ENCODE measurements around the gene ZNF148.
A peak's percentile ranks its signal among the peaks of the same experiment; 100 is the strongest.
"Not testable (repeated sequence)": the region's sequence is repeated elsewhere in the genome, so short reads cannot be mapped to it uniquely, and the experiment has no call there.

The ZNF148 gene, protein sequence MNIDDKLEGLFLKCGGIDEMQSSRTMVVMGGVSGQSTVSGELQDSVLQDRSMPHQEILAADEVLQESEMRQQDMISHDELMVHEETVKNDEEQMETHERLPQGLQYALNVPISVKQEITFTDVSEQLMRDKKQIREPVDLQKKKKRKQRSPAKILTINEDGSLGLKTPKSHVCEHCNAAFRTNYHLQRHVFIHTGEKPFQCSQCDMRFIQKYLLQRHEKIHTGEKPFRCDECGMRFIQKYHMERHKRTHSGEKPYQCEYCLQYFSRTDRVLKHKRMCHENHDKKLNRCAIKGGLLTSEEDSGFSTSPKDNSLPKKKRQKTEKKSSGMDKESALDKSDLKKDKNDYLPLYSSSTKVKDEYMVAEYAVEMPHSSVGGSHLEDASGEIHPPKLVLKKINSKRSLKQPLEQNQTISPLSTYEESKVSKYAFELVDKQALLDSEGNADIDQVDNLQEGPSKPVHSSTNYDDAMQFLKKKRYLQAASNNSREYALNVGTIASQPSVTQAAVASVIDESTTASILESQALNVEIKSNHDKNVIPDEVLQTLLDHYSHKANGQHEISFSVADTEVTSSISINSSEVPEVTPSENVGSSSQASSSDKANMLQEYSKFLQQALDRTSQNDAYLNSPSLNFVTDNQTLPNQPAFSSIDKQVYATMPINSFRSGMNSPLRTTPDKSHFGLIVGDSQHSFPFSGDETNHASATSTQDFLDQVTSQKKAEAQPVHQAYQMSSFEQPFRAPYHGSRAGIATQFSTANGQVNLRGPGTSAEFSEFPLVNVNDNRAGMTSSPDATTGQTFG

DNA sequence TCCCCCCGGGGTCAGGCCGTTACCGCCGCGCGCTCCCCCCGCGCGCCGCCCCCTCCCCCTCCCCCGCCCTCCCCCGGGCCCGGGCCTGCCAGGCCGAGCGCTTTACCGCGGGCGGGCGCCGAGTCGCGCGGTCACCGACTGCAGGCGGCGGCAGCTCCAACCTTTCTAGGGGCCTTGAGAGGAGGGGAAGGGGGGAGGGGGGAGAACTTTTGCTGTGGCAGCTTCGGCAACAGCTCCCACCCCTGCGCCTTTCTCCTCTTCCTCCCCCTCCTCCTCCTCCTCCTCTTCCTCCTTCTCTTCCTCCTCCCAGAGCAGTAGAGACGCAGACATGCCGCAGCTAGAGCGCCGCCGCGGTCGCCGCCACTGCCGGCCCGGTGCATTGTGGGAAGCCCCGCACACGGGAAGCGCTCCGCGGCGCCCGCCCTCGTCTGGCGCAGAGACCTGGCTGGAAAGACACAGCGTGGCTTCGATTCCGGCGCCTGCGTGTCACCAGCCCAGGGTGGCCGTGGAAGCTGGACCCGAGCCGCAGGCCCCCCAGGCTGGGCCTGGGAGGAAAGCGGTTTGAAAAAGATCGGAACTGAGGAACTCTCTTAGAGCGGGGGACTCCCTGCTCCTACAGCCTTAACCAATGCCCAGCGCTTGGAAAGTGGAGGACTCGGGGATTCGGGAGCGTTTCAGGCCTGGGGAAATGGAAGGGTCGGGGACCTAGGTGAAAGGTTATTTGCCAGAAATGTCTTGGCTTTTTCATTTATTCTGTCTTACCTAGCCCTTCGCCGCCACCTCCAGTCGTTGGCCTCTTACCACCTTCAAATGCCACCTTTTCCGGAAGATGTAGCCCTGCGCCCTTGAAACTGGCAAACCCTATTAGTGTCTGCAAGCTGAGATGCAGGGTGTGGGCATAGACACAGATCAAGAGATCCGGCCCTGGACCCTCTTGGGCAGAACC lies at the start of gene ZNF148:
TSS of gene ZNF148 (minus strand) at position 330 of the 946 bp plus-strand sequence. CDS start 61,685 bp downstream, outside the sequence.
- DNase-seq (ENCODE audit: low read depth): peak; percentile 89

DNA sequence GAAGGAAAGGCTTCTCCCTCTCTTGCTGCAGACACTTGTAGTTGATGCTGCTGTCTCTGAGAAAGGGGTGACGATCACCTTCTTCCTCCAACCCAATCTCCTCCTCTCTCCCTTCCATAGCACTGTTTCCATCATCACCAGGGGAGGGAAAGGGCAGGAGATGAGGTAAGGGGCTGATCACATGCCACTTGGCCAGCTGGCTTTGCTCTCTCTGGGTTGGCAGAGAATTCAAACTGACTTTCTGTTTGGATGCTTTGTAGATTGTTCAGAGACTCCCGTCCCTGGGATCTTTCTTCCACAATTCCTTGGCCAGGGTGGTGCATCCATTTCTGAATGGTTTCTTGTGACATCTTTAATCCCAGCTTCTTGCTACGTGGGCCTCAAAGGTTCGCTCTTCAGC lies 43.2 kb upstream of the ZNF148 start:
- DNase-seq (ENCODE audit: low read depth): no peak

DNA sequence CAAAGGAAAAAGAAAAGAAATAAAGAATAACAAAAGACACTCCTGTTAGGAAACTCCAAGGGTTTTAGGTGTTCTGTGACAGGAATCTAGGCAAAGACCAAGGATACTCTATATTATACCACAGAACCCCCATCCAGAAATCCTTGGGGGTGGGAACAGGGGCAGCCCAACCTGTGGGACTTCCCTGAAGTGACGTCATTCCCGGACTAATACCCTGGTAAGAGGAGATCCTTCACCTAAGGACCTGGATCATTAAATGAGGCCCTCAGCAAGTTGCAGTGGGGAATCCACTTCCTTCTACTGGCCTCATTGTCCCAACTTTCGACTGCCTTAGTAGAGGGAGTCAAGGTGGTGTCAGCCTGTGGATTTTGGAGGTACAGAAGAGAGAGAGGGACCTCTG lies 41.1 kb upstream of the ZNF148 start:
- DNase-seq (ENCODE audit: low read depth): no peak

DNA sequence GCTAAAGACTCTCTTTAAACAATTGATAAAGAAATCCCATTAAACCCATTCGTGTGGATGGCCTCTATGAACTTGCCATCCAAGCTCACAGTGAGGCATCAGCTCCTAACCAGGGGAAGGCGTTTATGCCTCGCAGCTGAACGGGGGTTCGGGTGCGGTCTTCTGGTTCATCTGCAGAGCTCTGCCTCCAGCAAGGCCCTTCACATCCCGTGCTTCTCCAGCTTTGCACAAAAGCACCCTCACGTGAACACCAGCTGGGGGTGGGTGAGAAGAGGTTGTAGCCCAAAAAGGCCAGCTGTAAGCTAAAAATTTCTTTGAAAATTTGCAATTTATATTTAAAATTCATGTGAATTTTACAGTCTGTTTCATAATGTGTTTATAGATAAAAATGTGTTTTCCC lies 39.5 kb upstream of the ZNF148 start:
- no peak for DNase-seq (ENCODE audit: low read depth)

DNA sequence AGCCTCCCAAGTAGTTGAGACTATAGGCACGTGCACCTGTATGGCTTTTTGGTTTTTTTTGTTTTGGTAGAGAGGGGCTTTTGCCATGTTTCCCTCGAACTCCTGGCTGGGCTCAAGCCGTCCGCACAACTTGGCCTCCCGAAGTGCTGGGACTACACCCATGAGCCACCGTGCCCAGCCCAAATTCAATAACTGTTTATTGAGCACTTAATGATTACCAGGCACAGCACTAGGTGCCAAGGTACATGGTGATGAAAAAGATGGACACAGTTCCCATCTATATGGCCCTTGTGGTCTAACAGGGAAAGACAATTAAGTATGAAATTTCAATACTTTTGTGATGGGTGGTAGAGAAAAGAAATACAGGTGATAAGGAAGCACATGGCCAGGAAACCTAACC lies 35.8 kb upstream of the ZNF148 start:
- no peak for DNase-seq (ENCODE audit: low read depth)

DNA sequence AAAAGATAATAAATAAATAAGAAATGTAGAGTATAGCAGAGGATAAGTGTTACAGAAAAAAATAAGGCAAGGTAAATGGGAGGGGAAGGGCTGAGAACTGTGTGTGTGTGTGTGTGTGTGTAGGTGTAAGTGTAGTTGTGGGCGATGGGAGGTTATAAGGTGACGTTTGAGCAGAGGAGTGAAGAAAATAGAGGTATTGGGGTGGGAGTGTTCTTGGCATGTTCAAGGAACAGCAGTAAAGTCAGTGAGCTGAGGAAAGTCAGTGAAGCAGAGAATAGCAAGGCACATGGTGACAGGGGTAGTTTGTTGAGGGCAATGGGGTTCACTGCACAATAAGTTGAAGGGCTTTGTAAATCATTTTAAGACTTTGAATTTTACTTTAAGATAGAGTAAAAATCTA lies 30.9 kb upstream of the ZNF148 start:
- no peak for DNase-seq (ENCODE audit: low read depth)

DNA sequence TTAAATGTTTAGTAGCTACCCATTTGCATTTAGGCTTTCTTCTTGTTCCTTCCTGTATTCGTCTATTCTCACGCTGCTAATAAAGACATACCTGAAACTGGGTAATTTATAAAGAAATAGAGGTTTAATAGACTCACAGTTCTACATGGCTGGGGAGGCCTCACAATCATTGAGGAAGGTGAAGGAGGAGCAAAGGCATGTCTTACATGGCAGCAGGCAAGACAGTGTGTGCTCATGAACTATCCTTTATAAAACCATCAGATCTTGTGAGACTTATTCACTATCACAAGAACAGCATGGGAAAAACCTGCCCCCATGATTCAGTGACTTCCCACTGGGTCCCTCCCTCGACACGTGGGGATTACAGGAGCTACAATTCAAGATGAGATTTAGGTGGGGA lies 30.4 kb upstream of the ZNF148 start:
- not testable (repeated sequence) for DNase-seq (ENCODE audit: low read depth)

DNA sequence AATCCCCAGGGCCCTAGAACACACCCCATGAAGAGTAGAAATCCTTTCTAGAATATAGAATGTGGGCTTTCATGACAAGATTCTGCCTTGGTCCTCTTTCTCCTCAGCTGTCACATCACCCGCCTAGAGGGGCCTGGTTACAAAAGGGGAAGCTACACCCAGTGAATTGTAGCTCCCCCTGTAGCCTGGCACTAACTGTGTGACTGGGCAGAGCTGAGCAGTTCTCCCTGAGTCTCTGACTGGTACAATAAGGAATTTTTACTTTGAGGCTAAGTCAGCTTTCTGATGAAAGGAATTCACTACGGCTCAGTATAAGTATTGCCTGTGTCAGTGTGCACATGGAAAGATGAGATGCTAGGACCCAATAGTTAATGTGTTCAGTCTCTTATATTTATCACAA lies 28.7 kb upstream of the ZNF148 start:
- peak; percentile 72 for DNase-seq (ENCODE audit: low read depth)

DNA sequence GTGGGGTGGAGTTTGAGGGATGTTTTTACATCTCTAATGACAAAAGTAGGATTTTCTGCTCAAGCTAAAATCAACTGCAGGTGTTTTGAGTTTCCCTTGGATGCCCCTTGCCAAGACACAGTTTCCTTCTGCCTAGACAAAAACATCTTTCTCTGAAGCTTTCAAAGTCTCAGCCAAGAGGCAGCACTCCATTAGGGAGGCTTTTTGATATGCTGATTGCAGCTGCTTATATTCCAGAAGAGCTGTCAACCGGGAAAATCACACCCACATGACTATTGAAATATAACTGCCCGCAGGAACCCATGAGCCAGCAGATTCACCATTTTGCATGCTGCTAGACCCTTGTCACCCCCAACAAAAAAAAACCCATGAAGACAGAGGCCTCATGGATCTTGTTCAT lies 27.5 kb upstream of the ZNF148 start:
- no peak for DNase-seq (ENCODE audit: low read depth)

DNA sequence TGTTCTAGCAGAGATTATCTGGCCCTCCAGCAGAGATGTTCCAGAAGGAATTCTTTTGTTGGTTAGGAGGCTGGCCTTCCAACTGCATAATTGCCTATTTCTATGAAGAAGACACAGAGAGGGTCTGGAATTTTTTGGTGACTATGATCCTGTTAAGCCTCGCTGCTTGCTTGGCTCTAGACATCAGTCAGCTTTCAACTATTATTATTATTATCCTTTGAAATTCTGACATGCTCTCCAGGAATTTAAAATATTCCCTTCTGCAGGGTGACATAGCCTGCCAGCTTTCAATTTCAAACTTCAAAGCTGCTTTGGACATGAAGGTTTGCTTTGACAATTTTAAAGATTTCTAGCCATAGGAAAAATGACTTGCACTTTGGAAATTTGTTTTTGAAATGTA lies 26.3 kb upstream of the ZNF148 start:
- peak; percentile 89 for DNase-seq (ENCODE audit: low read depth)

DNA sequence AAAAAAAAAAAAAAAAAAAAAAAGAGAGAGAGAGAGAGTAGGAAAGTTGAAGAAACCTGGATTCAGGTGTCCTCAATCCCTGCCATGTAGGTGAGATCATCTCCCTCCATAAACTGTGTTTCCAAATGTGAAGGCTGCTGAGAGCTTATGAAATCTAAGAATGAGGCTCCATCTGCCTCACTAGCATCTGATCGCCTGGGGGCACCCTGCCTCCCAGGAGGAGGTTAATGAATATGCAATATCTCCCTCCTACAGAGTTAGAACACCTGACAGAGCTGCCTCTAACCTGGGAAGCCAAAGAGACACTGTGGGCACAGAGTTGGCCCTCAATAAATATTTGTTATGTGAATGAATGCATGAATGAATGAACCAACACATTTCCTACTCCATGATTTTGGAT lies 23.8 kb upstream of the ZNF148 start:
- DNase-seq (ENCODE audit: low read depth): no peak

DNA sequence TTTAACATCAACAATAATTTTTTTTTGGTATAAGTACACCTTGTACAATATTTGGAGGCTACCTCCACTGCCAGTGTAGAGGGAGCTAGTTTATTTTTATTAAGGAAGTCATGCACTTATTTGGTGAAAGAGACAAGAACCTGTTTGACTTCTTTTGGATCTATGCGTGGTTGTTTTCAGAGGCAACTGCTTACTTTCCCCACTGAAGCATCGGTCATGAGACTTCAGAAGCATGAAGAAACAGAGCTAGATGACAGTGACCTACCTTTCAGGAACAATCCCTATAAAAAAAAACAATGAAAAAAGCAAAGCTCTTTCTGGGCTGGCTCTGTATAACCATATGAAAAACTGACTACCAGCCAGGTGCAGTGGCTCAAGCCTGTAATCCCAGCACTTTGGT lies 20.0 kb upstream of the ZNF148 start:
- no peak for DNase-seq (ENCODE audit: low read depth)

DNA sequence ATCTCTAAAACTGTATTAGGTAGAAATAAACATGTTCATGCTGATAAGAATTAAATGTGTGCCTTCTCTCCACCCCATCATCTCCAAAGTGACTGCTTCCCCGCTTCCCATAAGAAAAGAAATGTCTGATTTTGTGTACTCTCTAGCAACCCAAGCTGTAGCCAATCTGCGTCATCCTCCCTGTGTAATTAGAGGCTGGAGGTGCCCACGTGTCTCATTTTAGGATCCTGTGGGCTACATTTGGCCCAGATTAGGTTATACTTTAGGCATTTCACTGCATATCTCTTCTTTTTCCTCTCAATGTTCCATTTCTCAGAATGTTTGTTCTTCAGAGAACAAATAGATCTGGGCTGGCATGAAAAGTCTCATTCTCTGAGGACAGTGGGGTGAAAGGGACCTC lies 19.3 kb upstream of the ZNF148 start:
- no peak for DNase-seq (ENCODE audit: low read depth)

DNA sequence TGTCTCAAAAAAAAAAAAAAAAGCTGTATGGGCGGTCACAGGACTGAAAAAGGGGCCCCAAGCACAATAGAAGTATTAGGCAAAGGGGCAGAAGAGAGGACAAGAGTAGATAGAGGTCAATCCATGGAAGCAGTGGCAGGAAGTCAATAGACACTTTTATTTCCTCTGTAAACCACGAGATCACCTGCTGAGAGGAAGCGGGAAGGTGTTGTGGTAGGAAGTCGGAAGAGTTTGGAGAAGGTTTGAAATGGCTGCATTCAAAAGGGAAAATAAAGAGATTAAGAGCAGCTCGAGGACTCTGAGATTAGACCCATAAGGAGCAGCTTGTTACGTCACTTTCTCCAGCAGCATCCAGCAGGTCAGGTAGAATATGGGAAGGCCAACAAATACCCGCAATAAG lies 14.2 kb upstream of the ZNF148 start:
- DNase-seq (ENCODE audit: low read depth): no peak

DNA sequence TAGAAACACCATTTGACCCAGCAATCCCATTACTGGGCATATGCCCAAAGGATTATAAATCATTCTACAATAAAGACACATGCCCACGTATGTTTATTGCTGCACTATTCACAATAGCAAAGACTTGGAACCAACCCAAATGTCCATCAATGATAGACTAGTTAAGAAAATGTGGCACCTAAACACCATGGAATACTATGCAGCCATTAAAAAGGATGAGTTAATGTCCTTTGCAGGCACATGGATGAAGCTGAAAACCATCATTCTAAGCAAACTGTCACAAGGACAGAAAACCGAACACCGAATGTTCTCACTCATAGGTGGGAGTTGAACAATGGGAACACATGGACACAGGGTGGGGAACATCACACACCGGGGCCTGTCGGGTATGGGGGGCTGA lies 13.2 kb upstream of the ZNF148 start:
- DNase-seq (ENCODE audit: low read depth): not testable (repeated sequence)

DNA sequence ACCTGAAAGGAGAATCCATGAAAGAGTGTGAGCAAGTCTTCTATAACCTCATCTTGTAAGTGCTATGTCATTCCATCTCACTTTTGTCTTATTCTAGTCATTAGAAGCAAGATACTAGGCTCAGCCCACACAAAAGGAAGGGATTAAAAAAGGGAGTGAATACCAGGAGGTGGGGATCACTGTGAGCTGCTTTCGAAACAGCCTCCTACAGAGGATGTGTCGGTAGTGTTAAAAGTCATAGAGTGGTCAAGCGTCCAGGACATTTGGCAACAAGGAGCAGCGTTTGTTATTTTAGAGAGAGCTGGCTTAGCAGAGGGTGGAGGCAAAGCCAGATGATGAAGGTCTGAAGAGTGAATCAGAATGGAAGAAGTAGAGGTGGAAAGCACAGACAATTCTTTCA lies 11.7 kb upstream of the ZNF148 start:
- peak; percentile 83 for DNase-seq (ENCODE audit: low read depth)

DNA sequence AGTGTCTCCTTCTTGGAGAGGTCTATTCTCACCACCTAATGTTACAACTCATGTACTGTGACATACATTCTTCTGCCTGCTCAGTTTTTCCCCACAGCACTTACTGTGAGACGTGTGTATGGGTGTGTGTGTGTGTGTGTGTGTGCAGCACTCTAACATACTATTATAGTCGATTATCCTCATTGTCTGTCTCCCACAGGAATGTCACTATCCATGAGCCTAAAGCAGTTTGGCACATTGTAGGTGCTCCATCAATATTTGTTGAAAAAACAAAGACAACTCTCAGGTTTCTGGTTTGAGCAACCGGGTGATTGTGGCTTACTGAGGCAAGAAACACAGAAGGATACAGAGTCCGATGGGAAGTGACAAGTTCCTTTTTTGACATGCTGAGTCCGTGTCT lies 8.6 kb upstream of the ZNF148 start:
- DNase-seq (ENCODE audit: low read depth): no peak

DNA sequence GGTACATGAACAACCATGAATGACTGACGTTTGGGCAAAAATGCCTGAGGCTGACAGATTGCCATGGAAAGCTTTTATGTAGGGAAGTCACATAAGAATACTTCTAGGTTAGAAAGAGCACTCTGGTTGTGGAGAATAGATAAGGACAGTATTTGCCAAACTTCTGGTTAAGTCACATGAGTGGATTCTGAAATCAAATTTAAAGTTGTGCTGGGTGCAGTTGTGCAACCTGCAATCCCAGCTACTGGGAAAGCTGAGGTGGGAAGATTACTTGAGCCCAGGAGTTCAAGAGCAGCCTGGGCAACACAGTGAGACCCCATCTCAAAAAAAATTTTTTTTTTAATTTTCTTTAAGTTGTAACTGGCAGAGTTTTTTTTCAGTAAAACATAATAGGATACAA lies 7.2 kb upstream of the ZNF148 start:
- DNase-seq (ENCODE audit: low read depth): no peak

DNA sequence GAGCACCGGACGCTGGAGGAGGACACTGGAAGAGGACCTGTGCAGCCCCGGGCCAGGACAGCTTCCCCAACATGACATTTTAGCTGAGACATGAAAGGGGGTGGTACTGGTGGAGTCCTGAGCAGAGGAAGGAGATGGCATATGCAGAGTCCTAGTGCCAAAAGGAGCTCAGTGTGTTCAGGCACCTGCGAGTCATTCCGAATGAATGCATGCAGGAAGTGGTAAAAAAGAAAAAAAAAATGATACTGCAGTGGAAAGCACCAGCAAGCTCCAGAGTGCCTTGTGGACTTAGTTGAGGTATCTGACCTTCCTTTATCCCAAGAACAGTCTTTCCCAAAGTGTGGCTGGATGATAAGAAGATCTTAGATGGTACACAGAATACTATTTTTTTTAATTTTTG lies 6.6 kb upstream of the ZNF148 start:
- DNase-seq (ENCODE audit: low read depth): peak; percentile 77

DNA sequence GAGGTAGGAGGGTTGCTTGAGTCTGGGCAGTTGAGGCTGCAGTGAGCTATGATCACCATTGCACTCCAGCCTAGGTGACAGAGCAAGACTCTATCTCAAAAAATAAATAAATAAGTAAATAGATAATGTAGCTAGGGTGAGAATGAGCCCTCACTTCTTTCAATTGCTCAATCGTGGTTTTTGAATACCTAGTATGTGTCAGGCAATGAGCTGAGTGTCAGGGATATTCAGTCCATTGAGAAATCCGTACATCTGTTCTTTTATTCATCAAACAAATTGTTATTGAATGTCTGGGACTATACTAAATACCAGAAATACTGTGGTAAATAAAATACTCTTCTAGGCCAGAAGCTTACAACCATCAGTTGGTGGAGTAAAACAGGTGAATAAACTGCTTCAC lies 6.2 kb upstream of the ZNF148 start:
- DNase-seq (ENCODE audit: low read depth): no peak

DNA sequence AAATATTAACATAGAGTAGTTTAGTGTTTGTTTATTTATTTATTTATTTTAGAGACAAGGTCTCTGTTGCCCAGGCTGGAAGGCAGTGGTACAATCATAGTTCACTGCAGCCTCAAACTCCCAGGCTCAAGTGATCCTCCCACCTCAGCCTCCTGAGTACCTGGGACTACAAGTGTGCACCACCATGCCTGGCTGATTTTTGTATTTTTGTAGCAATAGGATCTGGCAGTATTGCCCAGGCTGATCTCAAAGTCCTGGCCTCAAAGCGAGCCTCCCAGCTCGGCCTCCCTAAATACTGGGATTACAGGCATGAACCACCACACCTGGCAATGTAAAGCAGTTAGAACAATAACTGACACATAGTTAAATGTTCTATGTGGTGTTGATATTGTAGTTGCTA lies 4.4 kb upstream of the ZNF148 start:
- no peak for DNase-seq (ENCODE audit: low read depth)

DNA sequence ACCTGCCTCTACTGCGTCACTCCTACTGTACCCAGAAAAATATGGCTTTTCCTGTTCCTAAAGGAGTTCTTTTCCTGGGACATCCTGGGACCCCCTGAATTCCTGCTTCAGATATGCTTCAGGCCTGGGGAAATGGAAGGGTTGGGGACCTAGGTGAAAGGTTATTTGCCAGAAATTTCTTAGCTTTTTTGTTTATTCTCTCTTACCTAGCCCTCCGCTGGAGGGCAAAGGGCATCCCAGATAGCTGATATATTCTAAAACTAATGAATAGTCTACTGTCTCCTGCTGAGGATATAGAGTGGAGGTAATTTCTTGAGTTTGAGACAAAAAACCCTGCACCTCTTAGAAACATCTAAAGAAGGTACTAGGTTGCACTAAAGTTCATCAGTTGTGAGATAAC lies 3.6 kb upstream of the ZNF148 start:
- no peak for DNase-seq (ENCODE audit: low read depth)
